IPS-20b (cell line): Measurements from ENCODE around the gene LILRA6.
"Not testable (repeated sequence)": the region's sequence is repeated elsewhere in the genome, so short reads cannot be mapped to it uniquely, and the experiment has no call there.

ENCODE experiments used
- H3K27ac ChIP-seq: one replicate; pipeline ENCODE4 v1.5.1; 2013; ENCODE audit warnings: low read length
- H3K27me3 ChIP-seq: 2 replicates; pipeline ENCODE4 v1.6.1; 2013; ENCODE audit warnings: mild to moderate bottlenecking, low read length, inconsistent platforms; ENCODE audit not compliant: insufficient read depth
- H3K36me3 ChIP-seq: 2 replicates; pipeline ENCODE4 v1.6.1; 2013; ENCODE audit warnings: low read depth, mild to moderate bottlenecking, inconsistent platforms, low read length, moderate library complexity; ENCODE audit not compliant: insufficient read depth
- H3K4me1 ChIP-seq: 2 replicates; pipeline ENCODE4 v1.6.1; 2013; ENCODE audit warnings: mild to moderate bottlenecking, control low read depth, inconsistent platforms, low read length, moderate library complexity; ENCODE audit not compliant: insufficient read depth
- H3K4me3 ChIP-seq: 2 replicates; pipeline ENCODE4 v1.5.1; 2013; ENCODE audit warnings: mild to moderate bottlenecking, low read length, inconsistent platforms
- H3K9ac ChIP-seq: 2 replicates; pipeline ENCODE4 v1.6.1; 2013; ENCODE audit warnings: low read depth, mild to moderate bottlenecking, inconsistent platforms, low read length, moderate library complexity
- H3K9me3 ChIP-seq: 2 replicates; pipeline ENCODE4 v1.6.1; 2013; ENCODE audit warnings: mild to moderate bottlenecking, low read depth, low read length, inconsistent platforms; ENCODE audit not compliant: insufficient read depth

LILRA6 gene

DNA sequence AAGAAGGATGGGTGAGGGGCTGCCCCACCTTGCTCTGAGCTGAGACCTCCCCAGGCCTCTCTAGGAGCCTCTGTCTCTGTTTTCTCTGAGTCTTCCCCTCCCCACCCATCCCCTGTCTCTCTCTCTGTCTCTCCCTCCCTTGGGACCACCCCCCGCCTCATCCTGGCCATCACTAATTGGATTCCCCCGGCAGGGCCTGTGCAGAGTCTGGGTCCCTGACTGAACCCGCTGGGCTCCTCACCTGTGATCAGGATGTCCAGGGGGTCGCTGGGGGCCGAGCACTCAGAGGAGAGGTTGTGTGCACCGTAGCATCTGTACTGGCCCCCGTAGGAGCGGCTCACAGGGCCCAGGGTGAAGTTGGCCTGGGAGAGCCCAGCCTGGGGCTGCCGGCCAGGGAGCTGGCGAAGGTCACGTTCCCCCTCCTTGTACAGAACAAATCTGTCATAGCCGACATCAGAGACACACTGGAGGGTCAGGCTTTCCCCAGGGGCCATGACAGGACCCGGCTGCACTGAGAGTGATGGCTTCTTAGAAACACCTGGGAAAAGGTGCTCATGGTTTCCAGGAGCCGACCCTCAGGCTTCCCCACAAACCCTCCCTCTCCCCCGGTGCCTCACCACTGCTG lies 36.1 kb upstream of the LILRA6 start:
- H3K27ac ChIP-seq, H3K4me3 ChIP-seq, H3K4me1 ChIP-seq, H3K9me3 ChIP-seq, H3K27me3 ChIP-seq, H3K36me3 ChIP-seq, H3K9ac ChIP-seq: not testable (repeated sequence)

DNA sequence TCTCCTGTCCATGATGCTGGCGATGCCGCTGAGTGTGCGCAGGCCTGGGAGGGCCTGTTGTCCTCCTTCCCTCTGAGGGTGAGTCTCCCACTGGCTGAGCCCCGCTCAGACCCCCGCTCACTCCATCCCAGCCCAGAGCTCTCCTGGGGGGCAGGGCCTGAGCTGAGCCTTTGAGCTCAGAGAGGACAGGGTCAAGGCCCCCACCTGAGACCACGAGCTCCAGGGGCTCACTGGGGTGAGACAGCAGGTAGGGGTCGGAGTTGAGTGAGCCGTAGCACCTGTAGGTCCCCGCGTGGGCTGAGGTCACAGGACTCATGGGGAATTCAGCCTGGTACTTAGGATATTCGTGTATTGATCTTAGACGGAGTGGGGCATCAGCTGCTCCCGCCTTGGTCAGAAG lies 35.5 kb upstream of the LILRA6 start:
- H3K4me3 ChIP-seq, H3K27me3 ChIP-seq, H3K36me3 ChIP-seq, H3K9me3 ChIP-seq, H3K27ac ChIP-seq, H3K4me1 ChIP-seq, H3K9ac ChIP-seq: not testable (repeated sequence)

DNA sequence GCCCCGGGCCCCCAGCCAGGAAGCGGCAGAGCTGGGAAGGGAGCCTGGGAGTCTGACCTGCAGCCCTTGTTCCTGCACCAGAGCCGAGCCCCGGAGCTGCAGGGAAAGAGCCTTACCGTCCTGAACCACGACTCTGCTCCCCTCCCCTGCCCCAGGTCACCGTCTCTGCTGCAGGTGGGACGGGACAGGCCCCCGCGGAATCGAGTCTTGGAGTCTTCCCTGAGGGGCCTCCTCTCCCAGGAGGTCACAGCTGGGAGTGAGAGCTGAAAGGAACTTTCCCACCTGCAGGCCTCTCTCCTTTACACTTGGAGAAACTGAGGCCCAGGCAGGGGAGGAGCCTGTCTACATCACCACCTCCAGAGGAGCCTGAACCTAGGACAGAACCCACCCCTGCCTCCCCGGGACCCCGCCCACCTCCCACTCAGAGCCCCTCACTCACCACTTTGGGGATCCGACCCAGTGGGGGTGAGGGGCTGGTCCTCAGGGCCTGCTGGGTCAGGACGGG lies 34.6 kb upstream of the LILRA6 start:
- H3K9me3 ChIP-seq, H3K36me3 ChIP-seq, H3K27me3 ChIP-seq, H3K27ac ChIP-seq, H3K4me3 ChIP-seq, H3K9ac ChIP-seq, H3K4me1 ChIP-seq: not testable (repeated sequence)

DNA sequence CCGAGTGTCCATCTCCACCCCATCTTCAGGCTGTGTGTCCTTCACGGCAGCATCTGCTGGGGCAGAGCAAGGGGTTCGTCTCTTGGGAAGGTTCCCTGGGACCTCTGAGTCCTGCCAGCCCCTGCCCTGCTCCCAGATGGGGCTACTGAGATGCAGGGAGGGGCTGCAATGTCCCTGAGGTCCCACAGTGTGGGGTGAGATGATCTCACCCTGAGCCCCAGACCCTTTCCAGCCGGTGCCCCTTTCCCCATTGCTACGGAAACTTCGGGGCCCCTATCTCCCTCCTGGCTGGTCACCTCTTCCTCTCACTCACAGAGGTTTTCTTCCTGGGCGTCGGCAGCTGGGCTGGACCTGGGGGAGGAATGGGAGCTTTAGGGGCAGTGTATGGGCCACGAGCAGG lies 33.4 kb upstream of the LILRA6 start:
- H3K27me3 ChIP-seq: no peaks in the 10 kb centered on the region
- H3K36me3 ChIP-seq: no peaks in the 10 kb centered on the region
- H3K9ac ChIP-seq: no peak overlapping the region
- H3K4me3 ChIP-seq: no peak overlapping the region
- H3K27ac ChIP-seq: no peak overlapping the region
- no peaks in the 10 kb centered on the region for H3K9me3 ChIP-seq
- no peaks in the 10 kb centered on the region for H3K4me1 ChIP-seq

DNA sequence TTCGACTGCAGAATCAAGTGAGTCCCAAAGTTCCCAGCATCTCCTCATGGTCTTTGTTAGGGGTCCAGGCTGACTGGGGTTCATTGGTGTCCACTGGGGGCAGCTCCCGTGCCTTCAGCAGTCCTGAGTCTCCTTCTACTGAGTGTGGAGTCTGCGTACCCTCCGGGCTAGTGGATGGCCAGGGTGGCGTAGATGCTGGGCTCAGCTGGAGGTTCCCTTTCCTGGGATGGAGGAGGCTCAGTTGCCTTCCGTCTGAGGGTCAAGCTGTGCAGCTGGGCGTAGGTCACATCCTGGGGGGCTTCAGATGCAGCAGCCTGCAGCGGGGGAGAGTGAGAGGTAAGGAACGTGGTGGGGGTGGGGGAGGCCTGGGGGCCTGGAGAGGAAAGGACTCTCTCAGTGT lies 31.9 kb upstream of the LILRA6 start:
- not testable (repeated sequence) for H3K27ac ChIP-seq, H3K4me1 ChIP-seq, H3K36me3 ChIP-seq, H3K9me3 ChIP-seq, H3K27me3 ChIP-seq, H3K4me3 ChIP-seq, H3K9ac ChIP-seq

DNA sequence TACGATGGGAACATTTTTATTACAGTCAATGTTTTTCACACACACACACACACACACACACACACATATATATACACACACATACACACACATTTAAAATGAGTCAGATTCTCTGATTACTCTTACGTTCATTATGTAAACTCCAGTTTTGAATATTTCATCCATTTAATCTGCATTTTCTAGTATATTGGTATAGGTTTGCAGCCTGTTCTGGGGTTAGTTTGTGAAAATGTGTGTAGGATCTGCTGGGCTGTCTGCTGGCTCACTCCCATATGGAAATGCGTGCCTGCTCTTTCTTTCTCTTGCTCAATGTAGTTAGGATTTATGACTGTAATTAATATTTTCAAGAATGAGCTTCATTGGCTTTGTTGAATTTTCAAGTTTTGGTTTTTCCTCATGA lies 31.2 kb upstream of the LILRA6 start:
- Histone ChIP-seq H3K4me3 (no peak overlapping the region), H3K36me3 (no peaks in the 10 kb centered on the region), H3K27ac (no peak overlapping the region), H3K4me1 (no peaks in the 10 kb centered on the region), H3K9me3 (no peaks in the 10 kb centered on the region), H3K9ac (no peak overlapping the region), H3K27me3 (no peaks in the 10 kb centered on the region)

DNA sequence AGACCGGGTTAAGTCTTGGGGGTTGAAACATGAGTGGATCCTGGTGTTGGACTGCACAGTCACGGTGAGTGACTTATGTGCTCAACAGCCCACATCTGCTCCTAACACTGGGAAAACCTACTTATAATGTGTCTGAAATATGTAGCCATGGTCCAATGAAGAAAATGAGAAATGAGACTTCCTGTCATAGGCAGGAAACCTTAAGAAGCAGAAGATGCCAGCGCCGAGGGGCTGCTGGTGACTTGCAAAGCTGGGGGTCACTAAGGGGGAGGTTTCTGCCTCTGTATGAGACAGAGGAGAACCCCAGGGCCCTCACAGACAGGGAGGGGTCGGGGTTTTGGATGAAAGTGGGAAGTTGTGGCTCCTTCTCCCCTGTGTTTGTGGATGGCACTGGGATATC lies 29.6 kb upstream of the LILRA6 start:
- not testable (repeated sequence) for H3K4me1 ChIP-seq, H3K9ac ChIP-seq, H3K27ac ChIP-seq, H3K27me3 ChIP-seq, H3K4me3 ChIP-seq, H3K36me3 ChIP-seq, H3K9me3 ChIP-seq

DNA sequence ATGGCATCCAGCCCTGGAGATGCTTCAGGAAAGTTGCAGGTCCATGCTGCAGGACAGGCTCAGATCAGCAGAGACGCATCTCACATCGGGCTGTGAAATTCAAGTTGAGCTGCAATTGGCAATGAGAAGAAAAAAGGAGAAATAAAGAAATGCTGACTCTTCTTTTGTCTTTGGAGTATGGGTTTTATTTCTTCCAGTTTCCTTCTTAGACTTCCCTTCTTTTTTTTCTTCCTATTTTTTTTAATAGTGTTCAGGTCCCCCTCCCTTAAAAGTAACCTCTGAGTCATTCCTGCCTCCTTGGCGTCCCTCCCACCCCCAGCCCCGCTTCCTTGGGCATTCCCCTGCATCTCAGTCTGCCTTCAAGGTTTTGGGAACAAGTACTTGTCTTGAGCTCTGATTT lies 29.0 kb upstream of the LILRA6 start:
- not testable (repeated sequence) for H3K4me3 ChIP-seq, H3K9ac ChIP-seq, H3K27me3 ChIP-seq, H3K9me3 ChIP-seq, H3K27ac ChIP-seq, H3K36me3 ChIP-seq, H3K4me1 ChIP-seq

DNA sequence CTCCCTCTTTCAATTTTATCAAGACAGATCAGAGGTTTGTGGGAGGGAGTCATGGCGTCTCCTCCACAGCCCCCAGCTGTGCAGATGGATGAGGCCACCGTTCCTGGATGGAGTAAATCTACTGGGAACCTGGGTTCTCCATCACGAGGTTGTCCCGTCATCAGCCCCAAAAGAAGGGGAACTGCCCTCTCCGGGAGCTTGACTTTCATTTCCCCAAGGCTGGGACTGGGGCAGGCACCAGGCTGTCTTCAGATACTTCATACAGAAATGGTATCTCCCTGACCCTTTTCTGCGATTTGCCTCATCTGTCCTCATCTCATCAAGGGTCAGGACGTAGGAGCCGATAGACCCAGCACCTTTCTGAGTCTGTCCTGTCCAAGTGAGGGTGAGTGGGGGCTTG lies 28.5 kb upstream of the LILRA6 start:
- no peaks in the 10 kb centered on the region for H3K9me3 ChIP-seq
- no peaks in the 10 kb centered on the region for H3K27me3 ChIP-seq
- H3K36me3 ChIP-seq: no peaks in the 10 kb centered on the region
- no peak overlapping the region for H3K4me3 ChIP-seq
- H3K4me1 ChIP-seq: 0 out of 2 replicates have a peak, but pooled peaks cover 3% of the 10 kb centered on the region
- H3K27ac ChIP-seq: no peak overlapping the region
- H3K9ac ChIP-seq: no peak overlapping the region

DNA sequence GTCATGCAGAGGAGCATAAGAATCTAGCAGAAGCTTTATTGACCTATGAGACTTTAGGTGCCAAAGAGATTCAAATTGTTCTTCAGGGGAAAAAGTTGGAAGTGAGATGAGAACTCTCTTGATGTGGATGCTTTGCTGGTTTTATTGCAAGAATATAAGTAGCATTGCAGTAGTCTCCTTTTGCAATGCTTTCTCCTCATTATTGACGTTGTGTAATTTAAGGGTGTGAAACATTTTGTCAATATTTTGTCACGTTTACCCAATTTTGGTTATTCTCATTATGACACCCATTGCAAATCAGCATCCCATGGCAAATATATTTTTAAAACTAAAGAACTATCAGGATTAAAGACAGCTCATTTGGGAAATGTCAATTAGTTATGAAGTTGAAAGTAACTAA lies 26.3 kb upstream of the LILRA6 start:
- Histone ChIP-seq H3K27me3 (no peaks in the 10 kb centered on the region), H3K9ac (no peak overlapping the region), H3K4me3 (no peak overlapping the region), H3K4me1 (peaks cover 3% of the 10 kb centered on the region; the same call in 1 of the 2 replicates), H3K36me3 (no peaks in the 10 kb centered on the region), H3K27ac (no peak overlapping the region), H3K9me3 (no peaks in the 10 kb centered on the region)

DNA sequence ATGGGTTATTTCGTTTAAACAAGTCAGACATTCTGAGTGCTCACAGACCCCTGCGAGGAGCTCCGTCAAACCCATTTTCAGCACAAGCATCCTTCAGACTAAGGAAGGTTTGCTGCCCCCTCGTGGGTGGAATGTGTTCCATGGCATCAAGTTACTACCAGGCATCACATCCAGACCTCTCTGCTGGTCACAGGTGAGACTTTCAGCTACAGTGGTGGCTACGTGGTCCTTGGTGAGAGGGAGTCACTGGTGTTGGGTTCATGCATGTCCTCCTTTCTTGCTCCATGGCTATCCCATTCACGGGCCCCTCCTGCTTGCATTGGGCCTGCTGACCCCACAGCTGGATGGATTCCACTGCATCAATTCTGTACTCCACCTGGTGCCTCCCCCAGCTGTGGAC lies 23.5 kb upstream of the LILRA6 start:
- H3K4me1 ChIP-seq: peaks cover 3% of the 10 kb centered on the region; the same call in 1 of the 2 replicates
- no peaks in the 10 kb centered on the region for H3K27me3 ChIP-seq
- H3K36me3 ChIP-seq: no peaks in the 10 kb centered on the region
- H3K27ac ChIP-seq: no peak overlapping the region
- no peaks in the 10 kb centered on the region for H3K9me3 ChIP-seq
- H3K4me3 ChIP-seq: no peak overlapping the region
- H3K9ac ChIP-seq: no peak overlapping the region

DNA sequence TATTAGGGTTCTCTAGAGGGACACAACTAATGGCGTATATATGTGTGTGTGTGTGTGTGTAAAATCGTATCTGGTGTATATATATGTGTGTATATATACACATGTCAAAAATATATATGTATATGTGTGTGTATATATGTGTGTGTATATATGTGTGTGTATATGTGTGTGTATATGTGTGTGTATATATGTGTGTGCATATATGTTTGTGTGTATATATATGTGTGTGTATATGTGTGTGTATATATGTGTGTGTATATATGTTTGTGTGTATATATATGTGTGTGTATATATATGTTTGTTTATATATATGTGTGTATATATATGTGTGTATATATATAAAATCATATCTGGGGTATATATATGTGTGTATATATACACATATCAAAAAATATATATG lies 19.9 kb upstream of the LILRA6 start:
- no peak overlapping the region for H3K27ac ChIP-seq
- no peaks in the 10 kb centered on the region for H3K36me3 ChIP-seq
- no peaks in the 10 kb centered on the region; the same call in 1 of the 2 replicates for H3K27me3 ChIP-seq
- no peaks in the 10 kb centered on the region for H3K9me3 ChIP-seq
- H3K4me1 ChIP-seq: peaks cover 3% of the 10 kb centered on the region; the same call in 1 of the 2 replicates
- no peak overlapping the region for H3K9ac ChIP-seq
- no peak overlapping the region for H3K4me3 ChIP-seq
